Lung (tissue), 12 donors: ENCODE data around the gene FAM78A. TPM values are rescaled to one million over a fixed set of nuclear protein-coding genes. Genes with fewer than 3 reads are reported as not detected.

Source experiments
- ATAC-seq: fragments of 200-7000 bp; cut with Tn5 transposase; one replicate; pipeline ENCODE4 v1.9.1; 2020; ENCODE audit warnings: moderate number of reproducible peaks; ENCODE audit not compliant: insufficient read depth, low FRiP score
- DNase-seq, 3 donors: peaks; one replicate each; pipeline ENCODE4 v3.0.0-alpha.2; 2013 to 2017
- H3K27ac ChIP-seq, 2 donors: one replicate each; pipeline ENCODE4 v1.5.1; 2013; ENCODE audit warnings: mild to moderate bottlenecking in 2 of 2, moderate library complexity in 2 of 2, control low read depth in 1 of 2, inconsistent platforms in 1 of 2, low read depth in 1 of 2, low read length in 1 of 2
- H3K27me3 ChIP-seq, 3 donors: one replicate each; pipeline ENCODE4 v1.5.1; 2013; ENCODE audit warnings: low read length in 2 of 3; ENCODE audit not compliant: control insufficient read depth in 3 of 3, insufficient read depth in 3 of 3
- H3K36me3 ChIP-seq, 4 donors: one replicate each; pipeline ENCODE4 v1.5.1; 2013; ENCODE audit warnings: low read length in 4 of 4, mild to moderate bottlenecking in 1 of 4, moderate library complexity in 1 of 4; ENCODE audit not compliant: control insufficient read depth in 4 of 4, insufficient read depth in 4 of 4
- H3K4me1 ChIP-seq, 5 donors: one replicate each; pipeline ENCODE4 v1.5.1; 2013; ENCODE audit warnings: low read length in 5 of 5, mild to moderate bottlenecking in 2 of 5, moderate library complexity in 1 of 5; ENCODE audit not compliant: control insufficient read depth in 5 of 5, insufficient read depth in 5 of 5
- H3K4me3 ChIP-seq: one replicate; pipeline ENCODE4 v1.5.1; 2013; ENCODE audit warnings: mild to moderate bottlenecking, control low read depth, moderate library complexity
- H3K9ac ChIP-seq, 2 donors: one replicate each; pipeline ENCODE4 v1.5.1; 2013; ENCODE audit warnings: low read length in 2 of 2, control low read depth in 1 of 2; ENCODE audit not compliant: insufficient read depth in 1 of 2
- H3K9me3 ChIP-seq, 4 donors: one replicate each; pipeline ENCODE4 v1.5.1; 2013; ENCODE audit warnings: low read length in 3 of 4, mild to moderate bottlenecking in 1 of 4, moderate library complexity in 1 of 4; ENCODE audit not compliant: control insufficient read depth in 4 of 4, insufficient read depth in 3 of 4
- WGBS, 2 donors: extraction: QIAGEN DNeasy Blood & Tissue Kit; methylation state at CpG; one replicate each; pipeline ENCODE4 v1.1.7; 2013; 5-methylcytosine and 5-hydroxymethylcytosine counted together
- polyA plus RNA-seq, 2 donors: library from polyadenylated mRNA; stranded (reverse); fragments of 200-250 nt; gene quantifications; one replicate each; pipeline ENCODE4 v1.2.1, GENCODE V29; 2013
- total RNA-seq, 2 donors: library from RNA; depleted of rRNA in 1 of 2; stranded (reverse); fragments of >200 nt in 1 of 2; gene quantifications; one replicate each; pipeline ENCODE4 v1.2.1, GENCODE V29; 2014 to 2021
- TF ChIP-seq, protein P1 (sequence below): IDR thresholded peaks from 2 replicates; pipeline ENCODE4 v1.5.1; 2012; ENCODE audit warnings: mild to moderate bottlenecking; ENCODE audit errors: control extremely low read depth, extremely low read depth
- donor health status: control.
- donor health status: control.
- donor health status: Bipolar disorder and iron deficiency.
- donor health status: healthy.
- donor health status: DM: yes; HTN: yes; CAD: no.

Gene FAM78A
- total and polyA plus RNA-seq, 4 donors, result 5.4 to 10.8 (median 7.8) TPM

DNA sequence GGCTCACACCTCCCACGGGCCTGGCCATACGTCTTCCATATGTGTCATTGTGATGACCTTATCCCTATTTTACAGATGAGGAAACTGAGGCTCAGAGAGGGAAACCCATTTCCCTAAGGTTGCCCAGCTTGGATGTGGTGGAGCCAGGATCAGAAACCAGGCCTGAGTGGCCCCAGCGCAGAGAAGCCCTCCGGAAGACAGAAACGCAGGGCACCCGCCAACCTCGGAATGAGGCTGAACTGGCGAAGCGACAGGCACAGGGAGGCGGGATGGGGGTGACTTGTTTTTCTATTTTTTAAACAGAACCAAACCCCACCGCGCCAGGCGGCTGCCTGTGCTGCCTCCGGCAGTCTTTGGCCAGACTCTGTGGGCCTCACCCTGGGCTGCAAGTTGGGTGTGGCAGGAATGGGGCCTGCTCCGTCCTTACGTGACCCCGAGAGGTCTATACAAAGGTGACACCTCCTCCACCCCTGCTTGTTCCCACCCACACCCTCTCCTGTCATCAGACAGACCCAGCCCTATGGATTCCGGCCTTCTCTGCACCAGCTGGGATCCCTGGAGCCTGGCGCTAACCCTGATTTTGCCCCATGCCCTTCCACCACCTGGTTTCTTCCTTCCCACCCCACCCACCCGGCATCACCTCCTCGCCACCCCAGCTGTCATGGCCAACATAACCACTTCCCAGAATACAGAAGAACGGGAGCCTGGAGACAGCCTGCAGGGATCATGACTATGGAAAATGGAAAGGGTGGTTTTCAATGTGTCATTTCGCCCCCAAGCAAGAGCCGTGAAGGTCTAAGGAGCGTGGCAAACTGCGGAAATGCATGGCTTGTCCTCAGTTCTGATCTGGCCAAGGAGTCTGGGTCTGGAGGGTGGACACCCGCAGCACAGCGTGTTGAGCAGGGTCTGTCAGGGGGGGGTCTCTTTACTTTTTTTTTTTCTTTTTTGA lies 36.8 kb upstream of the FAM78A start:
- no peak for ATAC-seq

DNA sequence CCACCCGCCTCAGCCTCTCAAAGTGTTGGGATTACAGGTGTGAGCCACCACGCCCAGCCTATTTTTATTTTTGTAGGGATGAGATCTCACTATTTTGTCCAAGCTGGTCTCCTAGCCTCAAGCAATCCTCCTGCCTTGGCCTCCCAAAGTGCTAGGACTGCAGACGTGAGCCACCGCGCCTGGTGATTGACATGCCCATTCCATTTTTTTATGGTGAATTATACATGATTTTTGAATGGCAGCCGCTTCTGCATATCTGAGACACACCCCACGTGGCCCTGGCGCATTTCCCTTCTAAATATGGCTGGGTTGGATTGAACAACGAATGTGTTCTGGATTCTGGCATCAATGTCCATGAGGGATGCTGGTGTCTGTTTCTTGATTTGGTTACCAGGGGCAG lies 35.9 kb upstream of the FAM78A start:
- Histone ChIP-seq H3K27ac (no peak overlapping the region), H3K9ac (no peak overlapping the region), H3K36me3 (no peaks in the 10 kb centered on the region), H3K4me3 (no peak overlapping the region), H3K4me1 (peaks cover 0 to 3% (median 0%) of the 10 kb centered on the region in 5 donors), H3K27me3 (no peaks in the 10 kb centered on the region), H3K9me3 (no peaks in the 10 kb centered on the region)
- TF ChIP-seq, protein P1, sequence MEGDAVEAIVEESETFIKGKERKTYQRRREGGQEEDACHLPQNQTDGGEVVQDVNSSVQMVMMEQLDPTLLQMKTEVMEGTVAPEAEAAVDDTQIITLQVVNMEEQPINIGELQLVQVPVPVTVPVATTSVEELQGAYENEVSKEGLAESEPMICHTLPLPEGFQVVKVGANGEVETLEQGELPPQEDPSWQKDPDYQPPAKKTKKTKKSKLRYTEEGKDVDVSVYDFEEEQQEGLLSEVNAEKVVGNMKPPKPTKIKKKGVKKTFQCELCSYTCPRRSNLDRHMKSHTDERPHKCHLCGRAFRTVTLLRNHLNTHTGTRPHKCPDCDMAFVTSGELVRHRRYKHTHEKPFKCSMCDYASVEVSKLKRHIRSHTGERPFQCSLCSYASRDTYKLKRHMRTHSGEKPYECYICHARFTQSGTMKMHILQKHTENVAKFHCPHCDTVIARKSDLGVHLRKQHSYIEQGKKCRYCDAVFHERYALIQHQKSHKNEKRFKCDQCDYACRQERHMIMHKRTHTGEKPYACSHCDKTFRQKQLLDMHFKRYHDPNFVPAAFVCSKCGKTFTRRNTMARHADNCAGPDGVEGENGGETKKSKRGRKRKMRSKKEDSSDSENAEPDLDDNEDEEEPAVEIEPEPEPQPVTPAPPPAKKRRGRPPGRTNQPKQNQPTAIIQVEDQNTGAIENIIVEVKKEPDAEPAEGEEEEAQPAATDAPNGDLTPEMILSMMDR, result no peak
- DNase-seq (no peak), ATAC-seq (no peak)
- WGBS, 2 donors, result 88 to 95% methylated on average over 9 of the region's 9 CpGs

More for the DNA sequence above, 36.8 kb upstream of the FAM78A start:
- 92 to 94% methylated on average over 28 of the region's 28 CpGs for WGBS, 2 donors
- Histone ChIP-seq H3K4me3 (no peak overlapping the region), H3K9me3 (no peaks in the 10 kb centered on the region), H3K9ac (no peak overlapping the region), H3K36me3 (no peaks in the 10 kb centered on the region), H3K27ac (no peak overlapping the region), H3K27me3 (no peaks in the 10 kb centered on the region), H3K4me1 (peaks cover 0 to 9% (median 0%) of the 10 kb centered on the region in 5 donors)
- no peak for DNase-seq
- TF ChIP-seq, protein P1, result no peak

DNA sequence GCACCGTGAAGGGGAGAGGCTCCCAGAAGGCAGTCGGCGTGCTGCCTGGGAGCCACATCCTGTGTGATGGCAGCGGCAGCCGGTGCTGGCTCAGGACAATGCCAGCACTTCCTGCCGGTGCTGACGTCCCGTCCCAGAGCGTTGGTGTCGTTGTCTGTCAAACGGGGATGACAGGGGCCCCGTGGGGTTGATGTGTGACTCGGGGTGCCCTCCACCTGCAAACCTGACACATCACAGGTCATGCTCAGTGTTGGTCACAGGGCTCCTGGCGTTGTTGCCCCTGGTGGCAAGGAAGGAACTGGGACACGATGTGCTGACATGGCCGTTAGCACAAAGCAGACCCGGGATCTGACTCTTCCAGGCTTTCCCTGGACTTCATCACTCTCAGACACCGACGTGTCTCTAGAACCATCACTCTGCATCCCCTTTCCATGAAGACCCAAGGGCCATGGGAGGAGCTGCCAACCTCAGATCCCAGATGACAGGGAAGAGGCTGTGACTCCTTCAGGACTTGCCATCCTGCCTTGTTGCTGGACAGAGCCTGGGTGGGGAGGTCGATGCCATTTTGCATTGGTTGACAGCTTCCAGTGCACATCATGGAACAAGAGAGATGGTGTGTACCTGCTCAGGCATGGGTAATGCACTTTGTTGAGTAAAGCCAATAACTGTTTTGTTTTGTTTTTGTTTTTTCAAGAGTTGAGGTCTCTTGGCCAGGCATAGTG lies 34.7 kb upstream of the FAM78A start:
- H3K36me3 ChIP-seq, result no peaks in the 10 kb centered on the region
- H3K4me1 ChIP-seq, result peaks cover 0 to 3% (median 0%) of the 10 kb centered on the region in 5 donors
- H3K9me3 ChIP-seq, result no peaks in the 10 kb centered on the region
- DNase-seq, result no peak
- no peaks in the 10 kb centered on the region for H3K27me3 ChIP-seq
- H3K27ac ChIP-seq, result peak overlapping the region in 1 of 2 donors; percentile 55
- no peak for ATAC-seq
- 21 to 25% methylated on average over 20 of the region's 20 CpGs for WGBS, 2 donors
- no peak overlapping the region for H3K4me3 ChIP-seq
- no peak overlapping the region for H3K9ac ChIP-seq
- TF ChIP-seq, protein P1, result no peak
